T1000 (cell line): Measurements from ENCODE around the gene OR5L1.

Experiments
- DNase-seq: peaks from one replicate; lab custom pipeline; 2025; ENCODE audit warnings: mixed read lengths; lab: John Stamatoyannopoulos, UW

OR5L1 gene

GRCh38 chr11:55811067-55811466, at the start of gene OR5L1:
Gene OR5L1 (plus strand): TSS chr11:55811367. CDS start chr11:55811467, 100 bp downstream.
- no peak for DNase-seq

GRCh38 chr11:55773138-55773537, 38.0 kb upstream of the OR5L1 start, which contains the start of gene OR5D13:
Gene OR5D13 (plus strand): TSS chr11:55773438. CDS start chr11:55773438, 0 bp downstream.
- no peak for DNase-seq

GRCh38 chr11:55791606-55792005, 19.6 kb upstream of the OR5L1 start:
- no peak for DNase-seq

DNA sequence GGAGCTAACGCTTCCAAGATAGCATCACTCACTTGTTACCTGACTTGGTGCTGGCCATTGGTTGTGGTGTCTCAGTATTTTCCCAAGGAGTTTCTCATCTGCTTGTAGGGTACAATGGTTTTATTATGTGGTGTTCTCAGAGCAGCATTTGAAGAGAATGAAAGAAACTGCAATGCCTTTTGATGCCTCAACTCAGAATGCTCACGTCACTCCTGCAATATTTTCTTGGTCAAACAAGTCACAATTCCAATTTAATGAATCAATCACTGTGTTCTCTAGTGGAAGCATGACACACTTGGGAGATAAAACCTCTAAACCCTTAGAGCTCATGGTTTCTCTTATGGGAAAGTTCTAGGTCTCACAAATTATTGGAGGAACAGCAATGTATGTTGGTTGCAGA, 17.8 kb upstream of the OR5L1 start:
- DNase-seq = no peak

DNA sequence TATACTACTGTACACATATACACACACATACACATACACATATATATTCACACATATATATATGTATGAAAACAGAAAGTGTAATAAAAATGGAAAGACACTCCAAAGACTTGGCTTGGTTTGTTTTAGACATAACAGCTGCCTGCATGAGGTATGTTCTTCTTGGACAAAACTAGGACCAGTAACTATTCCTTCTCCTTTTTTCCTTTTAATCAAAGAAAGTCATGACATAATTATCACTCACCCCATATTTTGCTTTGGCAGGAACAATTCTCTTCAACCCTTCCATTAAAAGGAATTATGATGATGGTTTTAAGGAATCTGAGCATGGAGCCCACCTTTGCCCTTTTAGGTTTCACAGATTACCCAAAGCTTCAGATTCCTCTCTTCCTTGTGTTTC, 15.9 kb upstream of the OR5L1 start, which contains the start of gene OR5D14:
Gene OR5D14 (plus strand): TSS at position 301 of the 400 bp plus-strand sequence. CDS start 0 bp downstream, at position 301.
- no peak for DNase-seq

DNA sequence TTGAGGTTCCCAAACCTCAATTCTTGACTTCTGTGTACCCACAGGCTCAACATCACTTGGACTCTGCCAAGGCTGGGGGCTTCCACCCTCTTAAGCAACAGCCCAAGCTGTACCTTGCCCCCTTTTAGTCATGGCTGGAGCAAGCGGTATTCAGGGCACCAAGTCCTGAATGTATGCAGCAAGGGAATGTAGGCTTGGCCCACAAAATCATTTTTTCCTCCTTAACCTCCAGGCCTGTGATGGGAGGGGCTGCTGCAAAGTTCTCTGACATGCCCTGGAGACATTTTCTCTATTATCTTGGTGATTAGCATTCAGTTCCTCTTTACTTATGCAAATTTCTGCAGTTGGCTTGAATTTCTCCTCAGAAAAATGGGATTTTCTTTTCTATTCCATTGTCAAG, 4.9 kb upstream of the OR5L1 start:
- DNase-seq = no peak

GRCh38 chr11:55819330-55819729, 8.2 kb downstream of the OR5L1 start, which contains the start of gene OR5D18:
Gene OR5D18 (plus strand): TSS chr11:55819630. CDS start chr11:55819630, 0 bp downstream.
- no peak for DNase-seq

- no peak for DNase-seq
These were observed 15.8 kb downstream of the OR5L1 start, which contains the start of gene OR5L2 for GRCh38 chr11:55826919-55827318. Gene OR5L2 (plus strand): TSS chr11:55827219. CDS start chr11:55827219, 0 bp downstream.

DNA sequence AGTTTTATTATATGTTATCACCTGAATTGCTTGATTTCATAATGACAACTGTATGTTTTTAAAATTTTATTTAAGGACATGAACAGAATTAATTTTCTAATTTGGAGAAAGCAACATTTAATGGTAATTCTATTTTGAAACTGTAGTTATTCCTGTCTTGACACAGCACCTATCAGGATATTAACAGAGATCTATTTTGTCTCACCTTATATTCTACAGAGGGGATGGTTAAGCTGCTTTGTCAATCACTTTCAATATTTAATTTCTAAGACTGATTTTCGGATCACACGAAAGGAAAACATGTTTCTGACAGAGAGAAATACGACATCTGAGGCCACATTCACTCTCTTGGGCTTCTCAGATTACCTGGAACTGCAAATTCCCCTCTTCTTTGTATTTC, 27.3 kb downstream of the OR5L1 start, which contains the start of gene OR5D16:
Gene OR5D16 (plus strand): TSS at position 301 of the 400 bp plus-strand sequence. CDS start 0 bp downstream, at position 301.
- no peak for DNase-seq

GRCh38 chr11:55847453-55847852, 36.3 kb downstream of the OR5L1 start:
- no peak for DNase-seq

- no peak for DNase-seq
These were observed 37.9 kb downstream of the OR5L1 start for GRCh38 chr11:55849037-55849436.

- no peak for DNase-seq
These were observed 41.0 kb downstream of the OR5L1 start for GRCh38 chr11:55852141-55852540.

DNA sequence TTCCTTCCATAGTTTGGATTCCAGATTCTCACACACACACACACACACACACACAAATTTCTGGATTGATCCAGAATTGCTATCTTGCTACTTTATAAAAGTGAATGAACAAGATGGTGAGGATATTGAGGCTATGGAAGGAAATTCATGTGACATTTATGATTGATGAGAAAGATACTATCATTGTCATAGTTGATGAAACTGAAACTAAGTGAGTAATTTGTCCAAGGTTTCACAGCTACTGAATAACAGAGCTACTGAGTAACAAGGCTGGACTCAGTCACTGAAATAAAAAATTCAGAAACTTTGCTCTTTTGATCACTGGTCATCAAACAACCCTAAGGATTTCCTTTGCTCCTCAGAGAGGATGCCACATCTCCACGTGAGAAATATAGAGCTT, 43.5 kb downstream of the OR5L1 start:
- no peak for DNase-seq
